Renal pelvis (tissue), 4 donors: ENCODE data around the gene ERN1. TPM values are rescaled to one million over a fixed set of nuclear protein-coding genes. Genes with fewer than 3 reads are reported as not detected.

ENCODE experiments used
- DNase-seq: peaks from one replicate; pipeline ENCODE4 v3.0.0-alpha.2; 2013
- polyA plus RNA-seq, 3 donors: library from polyadenylated mRNA; unstranded; fragments of 120-200 nt; gene quantifications; one replicate each; pipeline ENCODE4 v1.2.1, GENCODE V29; 2013; ENCODE audit not compliant: insufficient read length in 3 of 3

Gene ERN1
- polyA plus RNA-seq, 3 donors = 8.3 to 9.3 (median 8.7) TPM

DNA sequence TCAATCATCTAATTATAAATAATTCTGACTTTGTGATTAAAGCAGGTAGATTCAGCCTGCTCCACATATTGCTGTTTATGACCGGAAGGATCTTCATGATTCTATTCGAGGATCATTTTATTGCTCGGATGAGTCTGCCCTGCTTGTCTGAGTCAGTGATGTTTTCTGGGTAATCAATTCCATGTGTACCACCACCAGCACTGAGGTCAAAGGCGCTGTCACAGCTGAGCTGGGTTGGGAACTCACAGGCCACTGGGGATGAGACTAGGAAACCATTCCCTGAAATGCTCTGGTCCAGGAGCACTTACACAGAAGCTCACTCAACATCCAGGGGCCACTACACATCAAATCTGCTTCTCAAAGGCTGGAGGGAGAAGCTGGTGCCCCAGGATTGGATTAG, 30.4 kb upstream of the ERN1 start:
- DNase-seq = no peak

DNA sequence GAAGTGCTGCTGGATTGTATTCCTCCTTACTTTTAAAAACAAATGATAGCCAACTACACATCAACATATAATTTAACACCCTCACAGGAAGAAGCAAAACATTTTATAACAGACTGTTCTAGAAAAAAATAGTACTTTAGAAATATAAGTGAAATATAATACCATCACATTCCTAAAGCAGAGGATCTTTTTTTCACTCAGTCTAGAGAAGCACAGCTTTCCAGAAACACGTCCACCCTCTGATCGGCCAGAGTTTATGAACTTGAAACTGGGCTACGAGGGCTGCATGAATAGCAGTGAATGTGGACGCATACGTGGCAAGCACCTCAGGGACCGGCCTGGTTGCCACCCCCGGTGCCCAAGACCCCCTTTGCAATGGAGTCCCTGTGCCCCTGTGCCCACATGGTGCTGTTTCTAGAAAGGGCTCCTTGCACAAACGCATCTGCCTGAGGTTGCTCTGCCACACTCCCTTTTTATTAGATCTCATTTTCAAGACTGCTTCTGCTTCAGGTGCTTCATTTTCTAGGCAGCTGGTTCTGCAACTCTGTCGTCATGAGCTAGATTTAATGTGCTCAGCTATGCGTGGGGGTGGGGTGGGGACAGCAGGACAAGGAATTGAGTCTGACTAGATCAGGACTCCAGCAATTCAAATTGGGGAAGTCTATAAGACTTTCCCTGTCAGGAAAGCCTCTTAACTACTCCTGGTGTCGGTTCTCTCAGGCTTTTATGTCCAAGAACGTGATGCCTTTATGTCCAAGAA, 29.1 kb upstream of the ERN1 start:
- DNase-seq = no peak

DNA sequence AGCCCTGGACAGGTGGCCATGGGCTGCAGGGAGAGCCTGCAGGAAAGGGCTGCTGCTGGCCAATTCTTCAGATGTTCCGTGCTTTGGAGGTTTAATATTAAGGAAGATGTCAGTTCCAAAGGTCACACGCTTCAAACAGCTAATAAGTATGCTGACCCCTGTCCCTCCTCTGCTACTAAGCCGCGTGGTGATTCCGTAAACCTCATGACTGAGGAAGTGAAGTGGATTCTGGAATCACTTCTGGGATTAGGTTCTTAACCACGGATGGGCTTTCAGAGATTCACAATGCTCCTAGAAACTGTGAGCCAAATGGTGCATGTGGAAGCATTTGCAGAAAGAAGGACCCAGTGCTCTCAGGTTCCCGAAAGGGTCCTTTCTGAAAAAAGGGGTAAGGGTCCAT, 28.5 kb upstream of the ERN1 start:
- no peak for DNase-seq

DNA sequence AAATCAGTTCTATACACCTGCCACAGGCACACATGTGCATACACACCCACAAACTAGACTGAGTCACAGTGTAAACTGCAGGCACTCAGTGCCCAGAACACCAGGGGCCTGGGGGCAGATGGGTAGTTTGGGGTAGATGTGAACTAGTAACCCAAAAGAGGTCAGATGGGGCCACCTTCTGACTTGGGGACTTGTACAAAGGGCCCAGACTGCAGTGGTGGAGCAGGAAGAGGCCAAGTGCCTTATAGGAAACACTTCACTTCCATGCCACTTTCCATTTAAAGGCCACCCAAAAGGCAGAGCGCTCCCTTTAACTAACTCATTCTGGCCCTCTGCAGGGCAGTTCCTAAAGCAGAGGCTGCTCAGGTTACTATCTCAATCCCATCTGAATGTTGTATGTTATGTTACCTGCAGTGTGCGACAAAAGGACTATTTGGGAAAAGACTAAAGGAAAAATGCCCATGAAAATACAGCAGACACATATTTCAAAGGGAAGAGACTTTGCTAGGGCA, 27.8 kb upstream of the ERN1 start:
- no peak for DNase-seq

DNA sequence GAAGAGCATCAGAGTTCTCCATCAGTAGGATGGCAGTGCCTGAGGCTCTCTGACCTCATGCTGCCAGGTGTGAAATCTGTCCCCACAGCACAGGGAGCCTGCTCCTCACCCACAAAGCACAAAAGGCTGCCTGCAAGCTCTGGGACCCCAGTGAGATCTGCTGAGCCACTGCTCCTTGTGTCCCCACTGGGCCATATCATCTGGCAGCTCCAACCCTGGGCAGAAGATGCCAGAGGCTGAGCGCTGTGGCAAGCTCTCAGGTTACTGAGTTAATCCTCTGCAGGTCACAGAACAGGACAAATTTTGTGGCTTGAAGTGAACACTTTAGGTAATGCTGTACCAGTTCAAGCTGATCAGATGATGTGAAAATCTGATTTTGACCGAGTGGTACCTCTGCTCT, 26.7 kb upstream of the ERN1 start:
- DNase-seq = no peak

DNA sequence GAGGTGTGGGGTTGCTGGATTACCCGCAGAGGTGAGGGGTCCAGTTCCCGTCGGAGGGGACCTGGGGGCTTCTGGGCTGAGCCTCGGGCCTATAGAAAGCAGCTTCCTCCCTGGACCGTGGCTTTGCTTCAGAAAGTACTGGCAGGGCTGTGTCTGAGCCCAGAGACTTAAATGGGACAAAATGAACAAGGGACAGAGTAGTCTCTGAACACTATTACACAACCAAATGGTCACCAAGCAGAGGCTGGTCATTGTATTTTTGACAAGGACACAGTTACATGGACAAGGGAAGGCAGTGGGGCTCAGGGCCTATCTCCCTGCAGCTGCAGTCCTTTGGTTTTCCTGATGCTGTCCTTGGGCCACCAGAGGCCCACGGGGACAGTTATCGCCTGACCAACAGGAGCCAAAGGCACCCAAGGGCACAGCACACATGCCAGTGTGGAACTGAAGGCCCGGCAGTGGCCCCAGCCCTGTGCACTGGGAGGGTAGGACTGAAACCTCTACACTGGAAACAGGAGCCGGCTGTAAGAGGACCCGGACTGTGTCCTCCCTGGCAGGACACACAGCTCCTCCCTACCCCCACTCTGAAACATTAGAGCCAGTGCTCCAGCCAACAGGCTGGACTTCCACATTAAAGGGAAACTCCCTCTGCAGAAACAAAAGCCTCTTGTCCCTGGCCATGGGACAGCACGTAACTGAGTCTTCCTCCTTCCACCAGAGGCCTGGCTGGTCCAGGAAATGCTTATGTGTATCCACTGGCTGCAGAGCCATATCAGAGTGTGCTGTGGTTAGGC, 26.0 kb upstream of the ERN1 start:
- DNase-seq = peak; percentile 76

DNA sequence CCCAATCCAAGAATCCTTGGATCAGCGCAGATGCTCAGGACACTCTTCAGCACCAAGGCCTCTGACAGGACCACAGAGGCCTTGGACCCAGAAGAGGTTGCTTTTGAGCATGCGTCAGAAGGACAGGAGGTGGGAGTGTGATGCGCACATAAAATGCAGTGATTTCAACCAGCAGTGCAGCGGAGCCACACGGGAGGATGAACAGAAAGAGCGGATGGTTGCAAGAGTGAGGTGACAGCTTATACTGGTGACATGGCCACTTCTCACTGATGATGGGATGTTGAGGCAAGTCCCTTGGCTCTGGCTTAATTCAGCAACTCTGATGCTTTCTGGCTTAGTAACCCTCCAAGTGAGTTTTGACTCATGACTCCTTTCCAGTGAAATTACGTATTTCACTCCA, 25.2 kb upstream of the ERN1 start:
- no peak for DNase-seq

DNA sequence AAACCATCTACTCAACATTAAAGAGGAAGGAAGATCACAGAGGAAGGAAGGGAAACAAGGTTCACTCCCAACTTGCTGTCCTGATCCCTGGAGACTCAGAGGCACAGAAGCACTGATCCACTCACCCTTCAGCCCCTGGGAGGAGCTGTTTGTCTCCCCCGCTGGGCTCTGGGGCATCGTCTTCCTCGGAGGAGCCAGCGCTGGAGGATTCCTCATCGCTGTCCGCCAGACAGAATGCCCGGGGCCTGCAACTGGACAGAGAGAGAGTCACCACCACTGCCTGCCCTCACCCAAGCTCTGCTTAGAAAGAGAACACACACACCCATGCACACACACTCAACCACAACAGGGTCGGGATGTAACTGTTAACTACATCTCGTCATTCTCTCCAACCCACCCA, 24.8 kb upstream of the ERN1 start:
- no peak for DNase-seq

DNA sequence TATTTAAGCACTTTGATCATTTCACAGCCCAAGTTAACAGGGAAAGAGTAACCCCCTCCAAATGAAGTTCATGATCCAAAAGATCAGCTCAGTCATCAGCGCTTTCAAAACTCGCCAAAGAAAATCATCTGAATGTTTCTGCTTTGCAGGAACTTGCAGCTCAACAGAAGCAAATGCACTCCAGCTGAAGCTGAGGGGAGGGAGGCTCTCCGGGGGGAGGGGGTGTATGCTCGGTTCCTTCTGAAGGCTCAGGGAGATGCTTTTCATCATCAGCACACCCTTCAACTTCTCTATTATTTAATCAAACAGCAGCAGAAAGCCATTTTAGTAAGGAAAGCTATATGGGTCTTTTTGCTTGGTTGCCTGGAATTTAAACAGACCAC, 24.4 kb upstream of the ERN1 start:
- DNase-seq = no peak

DNA sequence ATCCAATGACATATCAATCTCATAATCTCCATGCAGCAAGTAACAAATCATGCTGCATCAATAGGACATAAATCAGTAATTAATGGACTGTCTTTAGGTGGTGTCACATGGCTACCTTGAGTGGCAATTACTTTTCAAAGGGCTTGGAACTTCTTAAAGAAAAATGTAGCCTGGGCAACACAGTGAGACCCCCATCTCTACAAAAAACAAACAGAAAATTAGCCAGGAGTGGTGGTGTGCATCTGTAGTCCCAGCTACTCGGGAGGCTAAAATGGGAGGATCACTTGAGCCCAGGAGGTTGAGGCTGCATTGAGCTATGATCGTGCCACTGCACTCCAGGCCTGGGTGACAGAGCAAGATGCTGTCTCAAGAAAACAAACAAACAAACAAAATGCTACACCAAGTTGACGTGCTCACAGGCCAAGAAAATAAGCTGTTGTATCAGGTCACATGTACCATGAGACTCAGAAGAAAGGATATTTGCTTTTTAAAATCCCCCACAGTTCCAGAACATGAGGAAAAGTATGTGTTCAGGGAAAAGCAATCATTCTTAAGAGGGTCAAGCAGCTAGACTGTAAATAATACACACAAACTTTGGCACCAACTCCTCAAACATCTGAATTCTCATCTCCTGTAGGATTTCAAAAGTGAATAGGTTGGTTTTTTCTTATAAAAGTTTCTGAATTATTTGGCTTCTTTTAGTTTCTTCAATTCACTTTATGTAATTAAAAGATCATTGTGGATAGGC, 23.8 kb upstream of the ERN1 start:
- DNase-seq = no peak

DNA sequence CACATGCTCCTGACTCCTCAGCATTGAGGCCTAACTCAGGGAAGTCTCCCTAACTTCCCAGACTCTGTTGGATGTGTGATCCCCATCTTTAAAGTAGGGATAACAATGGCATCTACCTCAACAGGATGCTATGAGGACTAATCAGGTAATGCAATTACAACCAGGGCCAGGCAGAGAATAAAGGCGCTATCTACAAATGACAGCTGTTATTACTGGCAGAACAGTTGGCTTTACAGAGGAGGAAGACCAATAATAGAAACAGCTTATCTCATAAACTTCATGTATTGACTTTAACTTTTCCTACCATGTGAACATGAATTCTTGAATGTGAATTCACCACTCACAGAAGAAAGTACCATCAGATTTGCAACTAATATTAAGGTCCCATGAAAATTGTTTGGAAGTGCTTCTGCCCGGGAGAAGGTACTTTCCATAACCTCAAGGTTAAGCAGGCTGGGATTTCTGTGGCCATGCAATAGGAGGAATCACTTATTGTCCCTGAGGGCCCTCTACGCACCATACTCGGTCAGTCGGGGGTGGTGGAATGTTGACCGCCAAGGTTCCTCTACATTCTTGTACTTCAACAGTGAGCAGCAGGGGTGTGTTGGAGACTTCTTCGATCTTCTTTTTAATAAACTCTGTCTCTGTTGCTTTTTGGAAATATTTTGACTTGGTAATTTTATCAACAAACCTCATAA, 22.6 kb upstream of the ERN1 start:
- DNase-seq = no peak

DNA sequence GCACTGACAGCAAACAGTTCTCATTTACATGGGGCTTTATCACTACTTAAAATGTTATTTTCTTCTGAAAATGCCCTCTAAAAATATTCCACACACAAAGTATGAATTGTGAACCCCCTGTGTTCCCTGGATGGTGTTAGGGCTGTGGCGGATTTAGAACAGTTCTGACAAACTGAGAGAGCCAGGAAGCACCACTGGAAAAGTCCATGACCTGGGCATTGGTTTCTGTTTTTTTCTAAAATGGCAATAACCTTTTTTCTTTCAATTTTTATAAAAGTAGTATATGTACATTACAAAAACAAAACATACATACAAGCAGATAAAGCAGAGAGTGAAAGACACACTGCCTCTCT, 21.0 kb upstream of the ERN1 start:
- DNase-seq = no peak

DNA sequence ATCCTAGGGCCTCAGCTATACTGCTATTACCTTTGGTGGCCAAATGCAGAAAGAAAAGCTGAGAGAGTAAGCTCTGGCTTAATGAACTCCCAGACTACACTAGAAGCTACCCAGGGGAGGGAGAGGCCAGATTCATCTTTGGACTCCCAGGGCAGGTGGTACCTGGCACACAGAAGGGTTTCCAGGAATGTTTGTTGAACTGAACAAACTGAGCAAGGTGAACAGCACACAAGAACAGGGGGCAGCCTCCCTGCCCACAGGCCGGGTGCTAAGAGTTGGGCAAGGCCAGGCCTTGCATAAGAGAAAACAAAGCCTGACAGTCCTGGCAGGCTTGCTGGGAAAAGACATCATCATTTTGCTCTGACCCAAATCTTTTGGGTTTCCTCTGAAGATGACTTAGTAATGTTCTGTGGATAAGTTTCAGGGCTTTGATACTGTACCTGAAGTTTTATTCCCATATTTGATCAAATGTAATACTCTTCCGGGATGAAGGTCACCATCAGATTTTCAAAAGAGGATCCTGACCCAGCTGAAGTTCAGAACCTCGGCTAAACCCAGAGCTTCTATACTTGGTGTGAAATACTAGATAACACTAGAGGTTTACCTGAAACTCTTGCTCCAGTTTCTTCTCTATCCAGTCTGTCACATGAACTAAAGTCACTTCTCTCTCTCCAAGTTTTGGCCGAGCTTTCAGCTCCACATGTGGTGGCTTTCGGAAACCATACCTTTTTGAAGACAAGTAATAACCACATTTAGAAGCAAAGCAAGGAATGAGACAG, 20.5 kb upstream of the ERN1 start:
- no peak for DNase-seq

DNA sequence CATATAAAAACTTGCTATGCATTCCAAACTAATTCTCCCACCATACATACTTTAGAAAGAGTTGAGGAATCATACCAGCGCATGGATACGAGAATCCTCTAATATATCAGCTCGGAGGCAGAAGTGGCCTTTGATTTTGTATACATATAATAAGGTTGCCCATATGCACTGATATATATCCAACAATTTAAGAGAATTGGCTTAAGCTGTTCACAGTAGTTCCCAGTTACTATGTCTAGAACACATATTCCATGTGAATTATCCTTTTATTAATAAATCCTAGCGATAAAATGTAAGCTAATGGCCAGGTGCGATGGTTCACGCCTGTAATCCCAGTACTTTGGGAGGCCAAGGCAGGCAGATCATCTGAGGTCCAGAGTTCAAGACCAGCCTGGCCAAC, 19.3 kb upstream of the ERN1 start:
- DNase-seq = no peak

DNA sequence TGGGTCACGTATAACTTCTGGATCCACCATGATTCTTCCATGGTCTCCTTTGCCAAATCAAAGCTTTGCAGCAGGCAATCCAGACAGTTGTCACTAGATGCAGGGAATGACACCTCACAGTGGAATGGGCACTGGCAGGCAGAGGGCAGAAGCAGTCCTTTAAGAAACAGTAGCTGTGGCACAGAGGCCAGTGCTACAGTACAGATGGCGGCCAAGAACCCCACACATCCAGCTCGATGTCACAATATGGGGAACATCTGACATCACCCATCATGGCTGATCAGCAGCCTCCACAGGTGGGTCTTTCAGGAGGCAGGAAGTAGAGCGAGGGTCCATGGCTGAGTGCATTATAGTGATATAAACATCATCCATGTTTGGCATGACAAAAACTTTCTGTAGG, 18.8 kb upstream of the ERN1 start:
- DNase-seq = no peak

DNA sequence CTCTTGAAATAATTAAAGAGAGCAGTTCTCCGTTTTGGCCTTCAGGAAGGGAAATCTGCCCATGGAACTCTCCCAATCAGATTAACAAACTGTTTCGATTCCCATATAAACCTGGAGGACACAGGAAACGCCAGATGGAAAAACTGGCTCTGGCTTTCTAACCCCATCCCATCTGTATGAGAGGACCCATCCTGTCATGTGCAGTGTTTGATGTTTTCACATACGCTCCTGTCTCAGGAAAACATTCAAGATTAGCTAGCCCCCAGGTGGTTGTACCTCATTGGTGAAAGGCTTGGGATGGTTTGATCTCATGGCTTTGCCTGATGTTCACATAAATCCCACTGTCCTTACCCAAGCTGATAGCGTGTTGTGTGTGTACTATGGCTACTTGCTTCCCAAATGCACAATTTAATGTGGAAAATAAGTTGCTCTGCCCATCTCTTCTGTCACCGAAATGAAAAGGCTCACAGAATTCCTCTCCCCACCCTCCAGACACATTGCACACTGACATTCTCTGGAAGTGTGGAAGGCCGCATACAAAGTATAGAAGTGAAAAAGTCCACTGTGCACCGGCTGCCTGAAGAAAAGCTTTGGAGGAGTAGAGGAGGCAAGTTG, 18.2 kb upstream of the ERN1 start:
- DNase-seq = no peak

DNA sequence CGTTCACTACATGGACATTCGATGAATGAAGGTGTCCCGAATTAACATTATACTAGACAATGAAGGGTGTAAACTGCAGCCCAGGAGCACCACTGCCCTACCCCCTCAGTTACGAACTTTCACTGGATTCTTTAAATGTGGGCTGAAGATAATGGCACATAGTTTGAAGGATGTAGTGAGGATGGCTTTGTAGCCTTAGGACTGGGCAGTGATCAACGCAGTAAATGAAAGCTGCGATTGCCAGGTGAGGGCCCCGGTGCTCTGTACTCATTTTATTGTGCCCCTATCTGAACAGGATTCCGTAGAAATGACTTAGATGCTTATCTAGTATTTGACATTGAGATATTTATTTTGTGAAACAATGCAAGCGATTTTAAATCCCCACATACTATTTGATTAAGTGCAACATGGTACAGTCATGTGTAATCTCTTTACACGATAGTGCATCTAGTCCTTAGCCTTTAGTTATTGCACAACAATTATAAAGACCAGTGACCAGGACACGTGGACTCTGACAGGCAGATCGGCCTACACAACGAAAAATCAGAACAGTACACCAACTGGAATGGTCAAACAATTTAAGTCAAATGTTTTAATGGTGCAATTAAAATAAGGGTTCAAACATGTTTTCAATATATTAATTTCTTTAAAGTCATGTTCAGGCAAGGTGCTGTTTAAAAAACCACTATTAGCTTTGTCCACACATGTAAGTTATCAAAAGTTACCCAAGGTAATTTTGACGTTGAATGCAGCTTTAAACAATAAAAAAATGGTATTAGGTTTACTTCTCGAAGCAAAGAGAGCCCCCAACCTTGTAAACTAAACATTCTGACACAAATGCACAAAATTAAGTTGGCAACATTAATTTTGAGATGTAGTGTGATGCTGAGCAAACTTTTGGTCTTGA, 17.4 kb upstream of the ERN1 start:
- DNase-seq = no peak

DNA sequence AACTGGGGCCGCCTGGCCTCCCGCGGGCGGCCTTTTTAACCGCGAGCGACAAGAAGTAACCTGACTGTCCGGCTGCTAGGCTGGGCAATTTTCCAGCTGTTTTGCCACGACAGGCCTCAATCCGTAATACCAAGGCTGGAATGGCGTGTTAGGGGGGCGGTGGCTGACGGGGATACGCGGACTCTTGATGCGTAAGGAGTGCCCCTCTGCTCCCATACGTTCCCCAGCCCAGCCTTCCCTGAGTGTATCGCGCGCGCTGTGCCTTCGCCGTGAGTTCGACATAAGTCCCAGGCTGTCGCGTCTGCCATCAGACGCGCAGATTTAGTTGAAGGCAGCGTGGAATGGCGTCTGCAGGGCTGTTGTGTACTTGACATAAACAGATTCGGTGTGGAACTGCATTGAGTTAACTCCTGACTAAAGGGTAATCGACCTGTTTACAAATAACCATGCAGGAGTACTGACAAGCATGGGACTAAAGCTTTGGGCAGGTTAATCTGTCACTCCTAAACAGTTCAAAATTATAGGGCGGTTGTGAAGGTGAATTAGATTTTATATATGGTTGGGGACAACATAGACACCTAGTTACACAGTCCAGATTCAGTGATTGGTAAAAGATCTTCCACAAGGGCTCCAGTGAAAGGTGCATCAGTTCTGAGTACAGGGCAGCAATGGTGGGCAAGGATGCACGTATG, 16.6 kb upstream of the ERN1 start:
- DNase-seq = no peak

DNA sequence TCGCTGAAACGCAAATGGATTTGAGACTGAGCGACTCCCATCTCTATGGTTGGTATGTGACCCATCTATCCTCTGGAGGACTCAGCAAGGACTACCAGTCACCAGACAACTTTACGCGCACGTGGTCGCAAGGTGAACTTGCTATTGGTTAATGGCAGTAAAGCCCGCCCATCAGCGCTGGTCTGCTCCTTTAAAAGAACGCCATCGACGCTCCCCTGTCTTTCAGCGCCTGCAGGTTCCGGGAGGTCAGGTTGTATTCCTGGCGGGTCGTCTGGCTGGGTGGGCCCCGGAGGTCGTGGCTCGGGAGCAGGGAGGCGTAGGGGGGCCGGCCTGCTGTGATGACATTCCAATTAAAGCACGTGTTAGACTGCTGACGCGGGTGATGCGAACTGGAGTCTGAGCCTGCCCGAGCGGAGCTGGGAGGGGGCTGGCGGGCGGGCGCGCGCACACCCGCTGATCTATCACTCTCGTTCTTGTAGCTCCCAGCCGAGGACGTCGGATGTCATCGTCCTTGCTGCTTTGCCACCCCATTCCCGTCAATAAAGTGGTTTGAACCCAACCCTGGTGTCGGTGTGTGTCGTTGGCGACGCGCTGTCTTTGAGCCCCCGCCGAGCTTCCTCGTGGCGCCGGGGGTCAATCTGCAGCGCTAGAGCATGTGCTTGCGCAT, 15.9 kb upstream of the ERN1 start:
- DNase-seq = peak; percentile 99
